Fibroblast of pulmonary artery (primary cell): ENCODE measurements around the gene SPINDOC.
"Not testable (repeated sequence)": the region's sequence is repeated elsewhere in the genome, so short reads cannot be mapped to it uniquely, and the experiment has no call there.

Experiments
- DNase-seq: peaks from one replicate; pipeline ENCODE4 v3.0.0-alpha.2; 2010; ENCODE audit warnings: low read depth
- H3K4me3 ChIP-seq: replicated peaks from 2 replicates; pipeline ENCODE4 v1.5.1; 2011; ENCODE audit warnings: low read depth, mild to moderate bottlenecking, control low read depth, low read length, moderate library complexity
- CTCF ChIP-seq: IDR thresholded peaks from 2 replicates; pipeline ENCODE4 v1.5.1; 2011; ENCODE audit warnings: mild to moderate bottlenecking, control low read depth, low read length, inconsistent platforms; ENCODE audit errors: missing control alignments

SPINDOC gene

GRCh38 chr11:63795066-63795465 lies 18.2 kb upstream of the SPINDOC start:
- DNase-seq, result no peak
- no peak for TF ChIP-seq CTCF
- H3K4me3 ChIP-seq, result no peak overlapping the region

DNA sequence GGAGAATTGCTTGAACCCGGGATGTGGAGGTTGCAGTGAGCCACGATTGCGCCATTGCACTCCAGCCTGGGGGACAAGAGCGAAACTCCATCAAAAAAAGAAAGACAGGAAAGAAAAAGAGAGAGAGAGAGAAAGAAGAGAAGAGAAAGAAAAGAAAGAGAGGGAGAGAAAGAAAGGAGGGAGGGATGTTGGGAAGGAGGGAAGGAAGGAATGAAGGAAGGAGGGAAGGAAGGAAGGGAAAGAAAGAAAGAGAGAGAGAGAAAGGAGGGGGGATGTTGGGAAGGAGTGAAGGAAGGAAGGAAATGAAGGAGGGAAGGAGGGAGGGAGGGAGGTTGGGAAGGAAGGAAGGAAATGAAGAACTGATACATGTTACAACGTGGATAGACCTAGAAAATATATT lies 12.3 kb upstream of the SPINDOC start:
- no peak for DNase-seq
- TF ChIP-seq CTCF, result no peak
- H3K4me3 ChIP-seq, result no peak overlapping the region

DNA sequence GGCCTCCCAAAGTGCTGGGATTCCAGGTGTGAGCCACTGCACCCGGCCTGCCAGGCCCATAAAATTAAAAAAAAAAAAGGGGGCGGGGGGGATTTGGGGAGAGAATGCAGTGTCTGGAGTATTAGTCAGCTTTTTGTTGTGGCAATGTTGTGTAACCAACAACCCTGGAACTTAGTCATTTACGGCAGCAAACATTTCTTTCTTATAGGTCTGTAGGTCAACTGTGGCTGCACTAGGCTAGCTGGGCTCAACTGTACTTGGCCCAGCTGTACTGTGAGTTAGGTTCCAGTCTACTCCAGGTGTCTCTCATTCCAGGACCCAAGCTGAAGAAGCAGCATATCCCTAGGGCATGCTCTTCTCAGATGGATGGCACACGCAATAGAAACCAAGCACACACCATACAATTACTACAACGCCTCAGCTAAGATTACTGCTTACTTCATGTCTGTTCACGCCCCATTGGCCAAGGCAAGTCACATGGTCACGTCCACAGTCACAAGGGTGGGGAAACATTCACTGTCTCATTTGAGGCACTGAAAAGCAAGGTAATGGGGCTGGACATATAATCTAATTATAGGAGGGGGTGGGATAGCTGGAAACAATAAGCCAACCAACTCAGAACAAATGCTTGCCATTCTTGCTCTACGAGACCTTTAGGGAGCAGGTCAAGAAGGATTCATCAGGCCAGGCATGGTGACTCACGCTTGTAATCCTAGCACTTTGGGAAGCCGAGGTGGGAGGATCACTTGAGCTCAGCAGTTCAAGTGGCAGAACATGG lies 10.4 kb upstream of the SPINDOC start:
- DNase-seq, result peak; percentile 72
- no peak overlapping the region for H3K4me3 ChIP-seq
- TF ChIP-seq CTCF, result no peak

GRCh38 chr11:63804259-63804658 lies 9.0 kb upstream of the SPINDOC start:
- DNase-seq, result no peak
- no peak overlapping the region for H3K4me3 ChIP-seq
- TF ChIP-seq CTCF, result no peak

DNA sequence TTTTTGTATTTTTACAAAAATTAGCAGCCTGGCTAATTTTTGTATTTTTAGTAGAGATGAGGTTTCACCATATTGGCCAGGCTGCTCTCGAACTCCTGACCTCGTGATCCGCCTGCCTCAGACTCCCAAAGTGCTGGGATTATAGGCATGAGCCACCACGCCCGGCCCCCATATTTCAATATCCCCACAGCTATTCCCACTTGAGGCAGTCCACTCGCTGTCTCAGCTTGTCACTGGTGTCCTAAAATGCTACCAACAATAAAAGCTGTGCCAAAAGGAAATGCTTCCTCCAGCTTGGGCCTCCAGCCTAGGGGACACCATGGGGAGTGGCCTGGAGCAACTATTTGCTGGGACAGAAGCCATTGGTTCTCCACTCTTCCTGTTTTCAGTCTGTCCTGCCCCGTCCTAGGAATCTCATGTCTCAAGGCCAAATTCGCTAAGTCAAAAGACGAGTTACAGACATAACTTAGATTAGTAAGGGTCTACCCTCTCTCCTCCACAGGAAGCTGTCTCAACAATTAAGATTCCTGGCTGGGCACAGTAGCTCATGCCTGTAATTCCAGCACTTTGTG lies 7.3 kb upstream of the SPINDOC start:
- peak; percentile 79 for DNase-seq
- no peak overlapping the region for H3K4me3 ChIP-seq
- TF ChIP-seq CTCF, result no peak

DNA sequence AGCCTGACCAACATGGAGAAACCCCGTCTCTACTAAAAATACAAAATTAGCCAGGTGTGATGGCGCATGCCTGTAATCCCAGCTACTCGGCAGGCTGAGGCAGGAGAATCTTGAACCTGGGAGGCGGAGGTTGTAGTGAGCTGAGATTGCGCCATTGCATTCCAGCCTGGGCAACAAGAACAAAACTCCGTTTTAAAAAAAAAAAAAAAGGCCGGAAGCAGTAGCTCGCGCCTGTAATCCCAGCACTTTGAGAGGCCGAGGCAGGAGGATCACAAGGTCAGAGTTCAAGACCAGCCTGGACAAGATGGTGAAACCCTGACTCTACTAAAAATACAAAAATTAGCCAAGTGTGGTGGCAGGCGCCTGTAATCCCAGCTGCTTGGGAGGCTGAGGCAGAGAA lies 2.9 kb upstream of the SPINDOC start:
- DNase-seq, H3K4me3 ChIP-seq: not testable (repeated sequence)

GRCh38 chr11:63811522-63811921 lies 1.7 kb upstream of the SPINDOC start:
- no peak for DNase-seq
- no peak overlapping the region for H3K4me3 ChIP-seq
- TF ChIP-seq CTCF, result no peak
